ENCODE results near the gene PLCXD3.

PLCXD3 gene, protein sequence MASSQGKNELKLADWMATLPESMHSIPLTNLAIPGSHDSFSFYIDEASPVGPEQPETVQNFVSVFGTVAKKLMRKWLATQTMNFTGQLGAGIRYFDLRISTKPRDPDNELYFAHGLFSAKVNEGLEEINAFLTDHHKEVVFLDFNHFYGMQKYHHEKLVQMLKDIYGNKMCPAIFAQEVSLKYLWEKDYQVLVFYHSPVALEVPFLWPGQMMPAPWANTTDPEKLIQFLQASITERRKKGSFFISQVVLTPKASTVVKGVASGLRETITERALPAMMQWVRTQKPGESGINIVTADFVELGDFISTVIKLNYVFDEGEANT

DNA sequence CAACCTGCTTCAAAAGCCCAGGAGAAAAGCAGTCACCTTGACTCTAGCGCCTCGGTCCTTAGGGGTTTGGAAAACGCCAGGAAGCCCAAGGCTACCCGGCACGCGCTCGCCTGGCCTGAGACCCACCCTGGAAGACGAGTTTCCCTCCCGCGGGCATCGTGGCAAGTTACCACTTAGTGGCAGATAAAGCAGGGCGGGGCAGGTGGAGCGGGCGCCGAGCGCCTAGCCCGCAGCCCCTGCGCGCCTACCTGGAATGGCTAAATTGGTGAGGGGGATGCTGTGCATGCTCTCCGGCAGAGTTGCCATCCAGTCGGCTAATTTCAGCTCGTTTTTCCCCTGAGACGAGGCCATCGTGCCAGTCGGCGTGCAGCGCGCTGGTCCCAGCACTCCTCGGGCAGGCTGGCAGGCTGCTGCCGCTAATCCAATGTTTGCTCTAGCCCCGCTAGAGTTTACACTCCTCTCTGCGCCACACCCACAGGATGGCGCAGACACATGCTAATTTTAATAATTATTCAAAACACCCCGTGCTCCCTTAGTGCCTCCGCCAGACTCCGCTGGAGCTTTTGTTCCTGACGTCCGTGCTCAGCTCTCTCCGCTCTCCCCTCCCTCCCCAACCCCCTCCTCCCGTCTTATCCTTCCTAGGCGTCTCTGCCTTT is at the start of gene PLCXD3:
Gene PLCXD3, minus strand, starts transcription at position 426 of the 656 bp plus-strand sequence. Its CDS starts 75 bp downstream, at position 351.
- DNase-seq (ENCODE audit: low read depth) = no peak

DNA sequence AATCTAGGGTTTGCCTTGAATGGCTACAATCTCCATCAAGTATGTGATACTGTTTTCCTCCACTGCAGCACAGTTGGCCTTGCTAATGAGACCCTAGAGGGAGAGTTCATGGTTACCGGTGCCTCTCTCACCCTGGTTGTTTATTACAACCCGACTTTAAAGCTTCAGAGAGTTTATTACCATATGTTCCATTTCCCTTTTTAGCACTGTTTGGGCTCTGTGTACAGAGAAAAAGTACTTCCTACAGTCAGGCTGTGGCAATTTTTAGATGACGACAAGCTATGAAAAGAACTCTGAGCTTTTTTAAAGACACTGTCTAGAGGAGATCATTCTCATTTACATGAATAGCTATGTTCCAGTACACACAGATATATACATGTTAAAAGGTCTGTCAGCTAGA is 48.8 kb upstream of the PLCXD3 start:
- no peak for DNase-seq (ENCODE audit: low read depth)

DNA sequence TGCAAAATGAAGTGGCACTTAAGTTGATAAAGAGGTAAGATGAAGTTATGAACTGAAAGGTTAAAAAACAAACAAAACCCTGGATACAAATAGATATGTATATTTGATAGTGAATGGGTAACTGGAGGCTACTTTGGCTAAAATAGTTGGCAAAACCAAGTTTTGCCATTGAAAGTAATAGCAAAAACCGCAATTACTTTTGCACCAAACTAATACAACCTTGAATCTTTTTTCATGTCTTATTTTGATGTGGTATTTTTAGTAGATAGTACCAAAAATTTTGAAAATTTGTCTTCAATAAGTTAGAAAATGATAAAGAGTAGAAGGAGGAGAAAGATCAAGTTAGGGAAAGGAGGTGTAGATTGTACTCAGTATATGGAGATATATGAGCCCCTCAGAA is 47.9 kb upstream of the PLCXD3 start:
- no peak for DNase-seq (ENCODE audit: low read depth)

DNA sequence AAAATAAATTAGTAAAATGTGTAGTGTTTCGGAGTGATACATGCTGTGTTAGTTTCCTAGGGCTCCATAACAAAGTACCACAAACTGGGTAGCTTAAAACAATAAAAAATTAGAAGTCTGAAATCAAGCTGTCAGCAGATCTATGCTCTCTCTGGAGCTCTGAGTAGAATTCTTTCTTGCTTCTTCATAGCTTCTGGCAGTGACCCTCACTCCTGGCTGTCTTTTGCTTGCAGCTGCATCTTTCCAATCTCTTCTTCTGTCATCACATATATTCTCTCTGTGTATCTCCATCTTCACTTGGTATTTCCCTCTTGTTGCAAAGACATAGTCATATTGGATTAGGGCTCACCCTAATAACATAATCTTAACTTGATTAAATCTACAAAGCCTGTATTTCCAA is 37.6 kb upstream of the PLCXD3 start:
- no peak for DNase-seq (ENCODE audit: low read depth)

DNA sequence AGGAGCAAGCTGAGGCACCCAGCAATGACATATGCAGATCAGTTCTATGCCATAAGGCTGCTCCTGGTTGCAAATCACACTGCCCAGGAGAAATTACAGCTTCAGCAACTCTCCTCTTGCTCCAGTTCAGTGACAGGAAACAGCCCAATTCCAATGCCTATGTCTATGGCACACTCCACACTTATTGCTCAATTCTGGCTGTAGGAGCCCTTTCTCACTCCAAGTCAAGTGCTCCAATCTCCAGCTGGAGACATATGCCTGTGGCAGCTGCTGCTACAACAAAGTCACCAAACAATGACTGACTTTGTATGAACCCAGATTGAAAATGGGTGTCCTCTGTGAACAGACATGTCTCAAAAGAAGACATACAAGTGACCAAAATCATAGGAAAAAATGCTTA is 31.8 kb upstream of the PLCXD3 start:
- DNase-seq (ENCODE audit: low read depth) = no peak

DNA sequence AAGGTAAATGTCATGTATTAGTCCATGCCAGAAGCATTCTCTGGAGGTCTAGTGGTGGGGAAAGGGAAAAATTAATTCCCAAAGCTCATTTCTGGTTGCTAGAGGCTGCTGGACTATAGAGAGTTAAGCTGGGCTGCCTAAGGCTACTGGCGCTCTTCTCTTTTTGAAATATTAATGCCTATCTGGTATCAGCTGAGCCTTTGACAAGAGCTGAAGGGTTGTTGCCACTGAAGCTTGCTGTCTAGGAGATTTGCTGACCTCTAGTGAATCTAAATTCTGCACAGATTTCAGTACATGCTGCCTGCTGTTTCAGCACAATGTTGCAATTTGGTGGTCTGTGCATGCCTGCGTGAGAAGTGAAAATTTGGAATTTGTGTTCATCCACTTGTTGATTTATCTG is 29.1 kb upstream of the PLCXD3 start:
- DNase-seq (ENCODE audit: low read depth) = no peak

DNA sequence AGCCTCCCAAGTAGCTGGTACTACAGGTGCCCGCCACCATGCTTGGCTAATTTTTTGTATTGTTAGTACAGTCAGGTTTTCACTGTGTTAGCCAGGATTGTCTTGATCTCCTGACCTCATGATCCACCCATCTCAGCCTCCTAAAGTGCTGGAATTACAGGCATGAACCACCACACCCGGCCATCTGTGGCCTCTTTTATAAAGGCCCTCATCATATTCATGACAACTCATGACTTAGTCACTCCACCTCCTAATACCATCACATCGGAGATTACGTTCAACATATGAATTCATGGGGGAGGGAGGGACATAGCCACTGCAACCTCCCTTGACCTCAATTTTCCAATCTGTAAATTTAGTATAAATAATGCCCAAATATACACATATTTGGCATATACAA is 27.2 kb upstream of the PLCXD3 start:
- no peak for DNase-seq (ENCODE audit: low read depth)

DNA sequence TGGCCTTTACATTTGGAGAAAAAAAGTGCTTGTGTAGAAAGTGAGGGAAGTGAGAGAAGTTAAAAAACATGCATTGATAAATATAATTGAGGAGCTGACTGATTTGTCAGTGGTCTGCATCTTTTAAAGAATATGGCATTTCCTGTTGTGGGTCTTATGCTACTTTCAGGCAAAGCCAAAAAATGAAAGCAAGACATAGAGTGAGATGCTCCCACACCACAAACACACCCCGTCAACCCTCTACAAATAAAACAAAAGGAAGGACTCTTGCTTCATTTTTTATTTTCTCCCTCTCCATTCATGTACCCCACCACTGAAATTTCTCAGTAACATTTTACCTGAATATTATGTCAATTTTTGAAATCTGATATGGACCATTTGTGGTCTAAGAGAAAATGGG is 22.1 kb upstream of the PLCXD3 start:
- no peak for DNase-seq (ENCODE audit: low read depth)

DNA sequence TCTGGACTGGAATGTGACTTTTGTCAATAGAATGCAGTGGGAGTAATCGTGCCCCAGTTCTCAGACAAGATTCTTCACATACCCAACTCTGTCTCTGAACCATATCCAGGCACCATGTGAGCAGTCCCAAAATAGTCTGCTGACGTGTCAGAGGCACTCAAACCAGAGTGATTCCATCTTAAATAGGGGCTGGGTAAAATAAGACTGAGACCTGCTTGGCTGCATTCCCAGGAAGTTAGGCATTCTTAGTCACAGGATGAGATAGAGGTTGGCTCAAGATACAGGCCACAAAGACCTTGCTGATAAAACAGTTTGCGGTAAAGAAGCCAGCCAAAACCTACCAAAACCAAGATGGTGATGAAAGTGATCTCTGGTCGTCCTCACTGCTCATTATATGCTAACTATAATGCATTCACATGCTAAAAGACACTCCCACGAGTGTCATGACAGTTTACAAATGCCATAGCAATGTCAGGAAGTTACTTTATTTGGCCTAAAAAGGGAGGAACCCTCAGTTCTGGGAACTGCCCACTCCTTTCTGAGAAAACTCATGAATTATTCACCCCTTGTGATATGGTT is 16.9 kb upstream of the PLCXD3 start:
- no peak for DNase-seq (ENCODE audit: low read depth)

DNA sequence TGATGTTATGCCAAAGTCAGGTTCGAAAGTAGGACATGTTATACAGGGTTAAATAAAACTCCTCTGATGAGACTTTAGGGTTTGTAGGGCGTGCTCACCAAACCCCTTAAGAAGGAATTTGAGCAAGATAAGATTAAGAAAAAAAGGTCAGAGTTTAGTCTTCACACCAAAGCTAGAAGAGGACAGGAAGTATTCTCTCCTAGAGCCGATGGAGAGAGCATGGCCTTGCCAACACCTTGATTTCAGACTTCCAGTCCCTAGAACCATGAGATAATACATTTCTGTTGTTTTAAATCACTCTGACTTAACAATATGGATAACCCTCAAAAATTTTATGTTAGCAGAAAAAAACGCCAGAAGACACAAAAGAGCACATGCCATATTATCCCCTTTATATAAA is 16.3 kb upstream of the PLCXD3 start:
- no peak for DNase-seq (ENCODE audit: low read depth)

DNA sequence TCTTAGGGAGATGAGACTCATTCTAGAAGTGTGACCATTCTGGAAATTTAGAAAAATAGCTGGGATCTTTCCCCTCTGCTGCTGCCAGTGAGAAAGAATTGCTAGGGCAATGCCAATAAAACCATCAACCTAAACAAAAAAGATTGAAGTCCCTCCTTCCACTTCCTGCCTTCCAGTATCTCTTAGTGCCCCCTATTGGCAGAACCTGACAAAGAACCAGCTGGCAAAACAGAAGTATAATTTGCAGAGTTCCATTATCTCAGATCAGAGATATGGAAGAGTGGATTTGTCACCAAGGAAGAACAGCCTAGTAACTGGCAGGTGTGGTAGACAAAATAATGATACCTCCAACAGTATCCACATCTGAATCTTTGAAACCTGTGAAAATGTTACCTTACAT is 13.8 kb upstream of the PLCXD3 start:
- DNase-seq (ENCODE audit: low read depth) = no peak

DNA sequence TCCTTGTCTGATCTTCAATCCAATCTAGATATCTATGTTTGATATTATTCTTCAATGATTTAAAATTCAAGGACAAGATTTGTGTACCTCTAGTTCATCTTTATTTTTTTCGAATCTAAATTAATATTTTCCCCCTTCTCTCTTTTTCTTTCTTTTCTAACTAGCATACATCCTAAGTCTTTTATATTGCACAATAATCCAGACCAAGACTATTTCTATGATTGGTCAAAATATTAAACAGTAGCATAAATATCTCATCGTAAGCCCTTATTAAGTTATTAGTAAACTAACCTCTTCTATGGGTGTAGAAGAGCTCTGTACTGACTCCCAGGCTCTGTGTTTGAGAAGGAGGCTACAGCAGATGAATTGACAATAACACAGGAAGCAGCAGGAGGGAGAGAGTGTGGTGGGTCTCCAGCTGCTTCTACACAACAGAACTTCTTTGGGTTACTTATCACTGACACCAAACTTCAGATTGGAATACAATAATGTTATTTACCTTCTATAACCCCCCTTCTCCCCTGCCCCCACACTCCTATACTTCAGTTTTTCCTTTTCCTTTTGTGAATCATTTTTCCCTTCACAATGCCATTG is 11.9 kb upstream of the PLCXD3 start:
- DNase-seq (ENCODE audit: low read depth) = no peak

DNA sequence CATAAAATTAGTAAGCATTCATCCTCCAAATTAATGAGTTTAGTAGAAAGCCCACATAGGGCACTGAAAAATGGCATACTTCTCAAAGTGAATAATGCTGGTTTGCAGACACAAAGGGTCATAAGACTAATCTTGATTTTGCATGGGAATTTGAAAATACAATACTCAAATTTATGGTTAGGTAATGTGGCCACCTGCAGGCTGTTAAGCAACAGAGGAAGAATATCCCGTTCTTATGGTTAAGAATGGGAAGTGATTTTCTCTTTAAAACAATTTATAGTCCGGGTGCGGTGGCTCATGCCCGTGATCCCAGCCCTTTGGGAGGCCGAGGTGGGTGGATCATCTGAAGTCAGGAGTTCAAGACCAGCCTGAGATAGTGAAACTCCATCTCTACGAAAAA is 9.4 kb upstream of the PLCXD3 start:
- DNase-seq (ENCODE audit: low read depth) = no peak

DNA sequence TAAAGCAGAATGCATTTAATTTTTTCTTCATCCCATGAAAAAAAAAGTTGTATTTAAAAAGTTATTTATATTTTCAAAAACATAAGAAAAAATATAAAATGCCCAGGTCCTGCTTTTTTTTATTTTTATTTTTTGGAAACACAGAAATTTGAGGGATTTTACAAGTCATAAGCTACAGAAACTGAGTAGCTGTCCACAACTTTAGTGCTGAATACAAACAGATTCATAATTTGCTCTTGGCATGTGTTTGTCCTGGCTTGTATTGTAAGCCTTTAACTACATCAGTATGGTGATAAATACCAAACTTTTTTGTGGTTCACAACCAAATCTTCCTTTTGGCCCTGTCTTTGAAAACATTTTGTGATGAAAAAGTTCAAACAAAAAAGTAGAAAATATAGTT is 7.5 kb upstream of the PLCXD3 start:
- no peak for DNase-seq (ENCODE audit: low read depth)

DNA sequence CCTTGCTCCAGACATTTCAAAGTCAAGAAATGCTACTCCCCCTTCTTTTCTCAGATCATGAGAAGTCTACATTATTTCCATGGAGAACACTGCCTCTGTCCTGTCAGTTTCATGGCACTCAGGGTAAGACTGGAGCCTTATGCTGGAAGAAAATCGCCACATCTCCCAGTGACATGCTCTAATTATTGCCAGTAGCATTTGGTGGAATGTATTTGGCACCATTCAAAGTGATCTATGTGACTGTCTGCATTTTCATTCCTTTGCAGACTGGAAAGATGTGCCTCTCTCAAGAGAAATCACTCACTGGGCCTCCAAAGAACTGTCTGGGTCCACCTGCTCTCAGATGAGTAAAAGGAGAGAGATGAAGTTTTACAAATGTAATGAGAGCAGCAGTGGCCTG is 840 bp upstream of the PLCXD3 start:
- DNase-seq (ENCODE audit: low read depth) = no peak

DNA sequence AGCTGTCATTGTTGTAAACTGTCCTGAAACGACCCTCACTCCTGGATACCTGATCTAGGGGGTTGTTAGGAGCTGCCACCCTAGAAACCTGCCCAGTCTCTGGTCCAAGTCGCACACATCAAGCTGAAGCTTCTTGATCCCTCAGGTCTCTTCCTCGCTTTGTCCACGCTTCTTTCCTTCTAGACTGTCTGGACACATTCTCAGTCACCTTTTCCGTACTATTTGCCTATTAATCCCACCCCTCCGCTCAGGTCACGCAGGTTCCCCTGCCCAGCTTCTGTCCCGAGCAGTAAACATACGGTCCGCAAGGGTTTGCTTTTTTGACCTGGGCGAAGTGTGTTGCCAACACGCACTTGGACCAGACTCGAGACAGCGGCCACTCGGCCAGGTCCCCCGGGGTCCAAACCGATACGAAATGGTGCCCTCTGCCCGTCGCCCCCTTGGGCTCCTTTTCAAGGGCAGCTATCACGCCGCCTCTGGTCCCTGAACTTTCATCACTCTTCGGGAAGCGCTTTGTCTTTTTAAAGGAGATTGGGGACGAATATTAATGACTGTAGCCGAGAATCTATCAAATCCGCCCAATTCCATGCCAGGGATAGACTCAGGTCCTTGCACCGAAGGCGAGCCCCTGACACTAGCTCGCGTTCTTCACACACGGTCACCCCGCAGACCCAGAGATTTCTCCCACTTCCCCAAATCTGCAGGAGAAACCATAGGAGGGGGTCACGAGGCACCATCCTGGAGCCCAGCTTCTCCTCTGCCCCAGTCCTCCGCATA is 814 bp downstream of the PLCXD3 start:
- no peak for DNase-seq (ENCODE audit: low read depth)

DNA sequence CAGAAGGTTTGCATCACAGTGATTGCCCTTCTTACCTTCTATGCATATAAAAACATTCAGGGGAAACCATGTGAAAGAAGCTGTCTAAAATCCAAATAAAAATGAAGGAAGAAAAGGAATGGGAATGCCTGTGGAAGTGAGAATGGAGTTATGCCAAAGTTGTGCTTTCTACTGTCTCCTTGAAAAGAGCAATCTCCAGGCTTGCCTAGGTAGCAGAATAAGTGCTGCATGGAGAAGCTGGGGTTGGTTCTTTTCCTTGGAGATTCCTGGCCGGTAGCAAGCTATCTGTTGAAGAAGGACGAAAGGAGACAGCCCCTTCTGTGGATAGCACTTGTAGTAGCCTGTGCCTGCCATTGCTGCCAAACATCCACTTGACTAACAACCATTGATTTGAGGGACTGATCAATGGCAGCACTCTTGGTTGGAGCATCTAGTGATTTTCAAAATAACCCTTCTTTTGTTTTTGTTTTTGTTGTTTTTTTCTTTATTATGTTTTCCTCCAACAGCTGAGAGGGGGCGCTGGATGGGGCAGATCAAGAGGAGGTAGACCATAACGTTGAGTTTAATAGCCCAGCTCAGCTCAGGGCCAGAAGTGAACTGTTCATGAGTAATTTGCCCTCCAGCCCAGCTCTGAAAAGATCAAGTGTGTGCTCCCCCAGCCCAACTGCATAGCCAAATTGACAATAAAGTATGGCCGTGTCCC is 1.6 kb downstream of the PLCXD3 start:
- DNase-seq (ENCODE audit: low read depth) = no peak

DNA sequence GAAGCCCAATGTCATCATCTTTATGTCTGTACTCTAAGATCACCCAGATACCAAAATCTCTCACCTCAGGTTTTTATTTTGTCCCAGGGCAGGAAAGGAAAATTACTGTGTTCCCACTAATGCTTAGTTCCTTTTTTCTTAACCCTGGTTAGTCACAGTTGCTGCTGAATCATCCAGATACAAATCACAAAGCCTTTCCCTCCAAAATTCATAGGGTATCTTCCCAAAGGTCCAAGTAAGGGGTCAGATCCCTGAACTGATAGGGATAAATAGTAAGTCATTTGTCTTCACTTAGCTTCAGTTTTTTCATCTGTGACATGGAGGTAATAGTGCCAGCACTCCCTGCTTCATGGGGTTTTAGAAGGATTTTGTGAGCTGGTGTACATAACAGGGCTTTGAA is 2.2 kb downstream of the PLCXD3 start:
- DNase-seq (ENCODE audit: low read depth) = no peak

DNA sequence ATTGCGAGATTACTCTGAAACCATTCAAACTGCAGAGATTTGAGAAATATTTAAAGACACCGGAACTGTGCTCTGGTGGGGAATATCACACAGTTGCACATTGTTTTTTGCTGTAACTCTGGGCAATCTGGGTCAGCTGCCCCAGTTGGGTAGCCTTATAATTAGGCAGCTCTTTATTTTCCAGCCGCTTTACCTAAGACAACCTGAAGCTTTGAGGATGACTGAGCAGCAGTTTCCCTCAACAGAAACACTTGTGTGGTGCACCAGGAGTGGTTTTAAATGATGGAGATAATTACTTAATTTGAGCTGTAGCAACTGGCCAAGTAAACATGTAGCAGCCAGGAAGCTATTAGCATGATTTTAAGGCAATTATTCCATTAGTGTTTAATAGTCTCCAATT is 2.9 kb downstream of the PLCXD3 start:
- DNase-seq (ENCODE audit: low read depth) = no peak

DNA sequence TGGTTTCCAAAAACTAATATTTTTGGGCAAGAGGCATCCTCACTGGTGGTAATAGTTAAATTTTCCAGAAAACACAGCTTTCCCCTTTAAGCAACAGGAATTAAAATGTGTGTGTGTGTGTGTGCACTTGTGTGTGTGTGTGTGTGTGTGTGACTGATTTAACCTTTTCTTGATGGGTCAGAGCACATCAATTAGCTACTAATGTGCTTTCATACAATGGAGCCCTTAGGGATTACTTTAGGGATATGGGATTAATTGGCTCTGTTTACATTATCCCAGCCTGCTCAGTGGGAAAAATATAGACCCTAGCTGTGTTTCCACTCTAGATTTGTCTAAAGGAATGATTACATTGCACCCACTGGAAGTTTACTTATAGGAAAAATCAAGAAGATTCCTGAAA is 6.5 kb downstream of the PLCXD3 start:
- no peak for DNase-seq (ENCODE audit: low read depth)

DNA sequence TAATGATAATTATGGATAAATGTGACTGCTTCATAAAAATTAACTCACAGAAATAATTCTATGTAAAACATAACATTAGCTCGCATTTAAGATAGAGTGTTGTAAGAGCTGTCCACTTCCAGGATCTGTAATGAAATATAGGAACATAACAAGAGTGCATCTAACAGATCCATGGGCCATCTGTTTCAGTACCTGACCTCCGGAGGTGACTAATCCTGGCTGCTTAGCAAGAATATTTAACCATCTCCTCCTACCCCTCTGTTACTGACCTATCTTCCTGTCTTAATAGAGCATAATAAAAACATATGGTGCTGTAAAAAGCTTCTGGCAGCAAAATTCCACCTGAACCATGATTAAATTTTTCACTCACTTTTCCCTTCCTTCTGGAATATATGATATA is 7.1 kb downstream of the PLCXD3 start:
- DNase-seq (ENCODE audit: low read depth) = no peak
